ENCODE measurements around the gene KCP.

- TF ChIP-seq, protein P1, sequence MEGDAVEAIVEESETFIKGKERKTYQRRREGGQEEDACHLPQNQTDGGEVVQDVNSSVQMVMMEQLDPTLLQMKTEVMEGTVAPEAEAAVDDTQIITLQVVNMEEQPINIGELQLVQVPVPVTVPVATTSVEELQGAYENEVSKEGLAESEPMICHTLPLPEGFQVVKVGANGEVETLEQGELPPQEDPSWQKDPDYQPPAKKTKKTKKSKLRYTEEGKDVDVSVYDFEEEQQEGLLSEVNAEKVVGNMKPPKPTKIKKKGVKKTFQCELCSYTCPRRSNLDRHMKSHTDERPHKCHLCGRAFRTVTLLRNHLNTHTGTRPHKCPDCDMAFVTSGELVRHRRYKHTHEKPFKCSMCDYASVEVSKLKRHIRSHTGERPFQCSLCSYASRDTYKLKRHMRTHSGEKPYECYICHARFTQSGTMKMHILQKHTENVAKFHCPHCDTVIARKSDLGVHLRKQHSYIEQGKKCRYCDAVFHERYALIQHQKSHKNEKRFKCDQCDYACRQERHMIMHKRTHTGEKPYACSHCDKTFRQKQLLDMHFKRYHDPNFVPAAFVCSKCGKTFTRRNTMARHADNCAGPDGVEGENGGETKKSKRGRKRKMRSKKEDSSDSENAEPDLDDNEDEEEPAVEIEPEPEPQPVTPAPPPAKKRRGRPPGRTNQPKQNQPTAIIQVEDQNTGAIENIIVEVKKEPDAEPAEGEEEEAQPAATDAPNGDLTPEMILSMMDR (IDR thresholded peaks at IDR 0.05) = no peak
- no peak for TF ChIP-seq POLR2A (IDR thresholded peaks at IDR 0.05)
These were observed 3.5 kb downstream of the KCP start for GRCh38 chr7:128906766-128907559.

All from ovary (tissue), 3 donors.